KOPT-K1 (cell line): ENCODE data around the gene KLHL26.

ENCODE experiments used
- H3K27ac ChIP-seq: fragments of 200-600 bp; sonication (generic); 2 replicates; pipeline ENCODE4 v1.5.1; 2016; ENCODE audit warnings: antibody characterized with exemption, mild to moderate bottlenecking, low read depth, low read length; ENCODE audit not compliant: poor library complexity, severe bottlenecking
- H3K36me3 ChIP-seq: fragments of 200-600 bp; sonication (generic); 2 replicates; pipeline ENCODE4 v1.5.1; 2017; ENCODE audit warnings: antibody characterized with exemption, mild to moderate bottlenecking, low read length, moderate library complexity; ENCODE audit not compliant: insufficient read depth
- H3K9me3 ChIP-seq: fragments of 200-600 bp; sonication (generic); 2 replicates; pipeline ENCODE4 v1.5.1; 2017; ENCODE audit warnings: antibody characterized with exemption, low read length, mild to moderate bottlenecking; ENCODE audit not compliant: insufficient read depth, poor library complexity, severe bottlenecking

KLHL26 gene

DNA sequence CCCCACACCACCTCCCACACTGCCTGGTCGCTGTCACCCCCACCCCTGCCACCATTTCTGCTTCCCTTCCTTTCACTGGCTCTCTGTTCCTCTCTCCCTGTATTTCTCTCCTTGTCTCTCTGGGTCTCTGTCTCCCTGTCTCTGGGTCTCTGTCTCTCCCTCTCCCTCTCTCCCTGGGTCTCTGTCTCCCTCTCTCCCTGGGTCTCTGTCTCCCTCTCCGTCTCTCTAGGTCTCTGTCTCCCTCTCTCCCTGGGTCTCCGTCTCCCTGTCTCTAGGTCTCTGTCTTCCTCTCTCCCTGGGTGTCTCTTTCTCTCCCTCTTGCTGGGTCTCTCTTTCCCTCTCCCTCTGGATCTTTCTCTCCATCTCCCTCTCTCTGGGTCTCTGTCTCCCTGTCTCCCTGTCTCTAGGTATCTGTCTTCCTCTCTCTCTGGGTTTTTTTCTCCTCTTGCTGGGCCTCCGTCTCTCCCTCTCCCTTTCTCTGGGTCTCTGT, 21.6 kb downstream of the KLHL26 start:
- Histone ChIP-seq H3K9me3 (no peaks in the 10 kb centered on the region), H3K27ac (no peak overlapping the region), H3K36me3 (no peaks in the 10 kb centered on the region; the same call in 1 of the 2 replicates)

DNA sequence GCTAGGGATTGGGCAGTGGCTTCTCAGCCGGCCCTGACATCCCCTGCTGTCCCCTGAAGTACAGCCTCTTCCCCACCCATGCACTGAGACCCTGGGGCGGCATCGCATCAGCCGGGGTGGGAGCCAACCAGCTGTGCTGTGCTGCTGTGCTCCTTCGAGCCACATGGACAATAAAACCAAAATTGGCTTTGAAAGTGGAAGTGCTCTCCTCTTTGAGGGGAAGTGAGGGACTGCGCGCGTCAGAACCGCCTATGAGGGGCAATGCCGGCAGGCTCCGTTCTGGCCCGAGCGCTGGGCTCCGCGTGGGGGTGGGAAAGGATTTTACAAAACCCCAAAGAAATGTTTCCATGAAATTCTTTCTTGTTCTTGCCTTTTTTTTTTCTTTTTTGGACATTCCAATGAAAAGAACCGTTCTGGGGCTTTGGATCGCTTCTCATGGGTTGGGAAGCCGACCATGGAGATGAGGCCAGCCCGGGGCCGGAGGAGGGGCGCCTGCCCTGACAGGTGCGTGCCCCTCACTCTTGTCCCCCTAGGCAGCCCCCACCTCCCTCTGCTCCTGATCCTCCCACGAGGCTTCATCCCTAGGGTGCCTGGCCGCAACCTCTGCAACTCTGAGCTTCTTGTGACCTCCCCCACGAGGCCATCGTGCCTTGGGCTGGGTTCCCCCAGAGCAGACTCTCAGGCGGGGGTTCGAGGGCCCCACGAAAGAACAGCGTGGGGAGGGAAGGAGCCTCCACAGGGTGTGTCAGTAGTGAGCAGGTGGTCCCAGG, 22.6 kb downstream of the KLHL26 start:
- H3K36me3 ChIP-seq, result no peaks in the 10 kb centered on the region; the same call in 1 of the 2 replicates
- H3K9me3 ChIP-seq, result no peaks in the 10 kb centered on the region
- H3K27ac ChIP-seq, result no peak overlapping the region

DNA sequence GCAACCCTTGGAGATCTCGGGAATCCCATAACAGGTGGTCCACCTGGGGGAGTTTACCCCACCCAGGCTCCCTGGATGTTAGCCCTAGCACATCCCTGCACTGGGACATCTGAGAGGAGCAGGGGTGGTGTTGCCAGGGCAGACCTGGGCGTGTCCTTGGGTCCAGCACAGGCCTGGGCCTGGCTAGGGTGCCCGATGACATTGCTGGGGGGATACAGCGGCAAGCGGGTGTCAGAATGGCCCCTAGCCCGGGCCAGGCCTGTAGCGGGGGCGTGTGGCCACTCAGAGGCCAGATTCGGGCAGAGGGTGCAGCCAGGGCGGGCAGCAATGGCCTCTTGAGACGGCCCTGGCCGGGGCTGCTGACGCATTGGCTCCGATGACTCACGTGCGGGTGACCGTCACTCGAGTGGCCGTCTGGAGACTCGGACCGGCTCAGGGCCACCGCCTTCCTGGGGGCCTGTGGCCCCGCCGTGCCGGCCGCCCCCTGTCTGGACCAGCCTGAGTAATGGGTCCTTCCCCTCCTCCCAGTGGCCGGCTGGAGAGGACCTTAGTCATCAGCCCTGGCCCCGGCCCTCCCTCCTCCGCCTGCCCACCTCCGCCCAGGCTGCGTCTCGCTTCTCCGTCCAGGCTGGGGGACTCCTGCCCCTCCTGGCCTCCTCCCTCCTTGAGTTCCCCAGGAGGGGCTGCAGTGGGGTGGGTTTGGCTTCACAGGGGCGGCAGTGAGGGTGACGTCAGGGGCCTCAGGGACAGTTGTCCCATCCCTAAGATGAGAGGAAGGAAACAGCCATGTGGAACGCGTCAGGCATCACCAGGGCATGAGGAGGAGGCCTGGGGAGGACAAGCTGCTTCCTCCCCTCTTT, 23.5 kb downstream of the KLHL26 start:
- Histone ChIP-seq H3K27ac (no peak overlapping the region), H3K9me3 (no peaks in the 10 kb centered on the region), H3K36me3 (peaks cover 2% of the 10 kb centered on the region; the same call in 1 of the 2 replicates)

DNA sequence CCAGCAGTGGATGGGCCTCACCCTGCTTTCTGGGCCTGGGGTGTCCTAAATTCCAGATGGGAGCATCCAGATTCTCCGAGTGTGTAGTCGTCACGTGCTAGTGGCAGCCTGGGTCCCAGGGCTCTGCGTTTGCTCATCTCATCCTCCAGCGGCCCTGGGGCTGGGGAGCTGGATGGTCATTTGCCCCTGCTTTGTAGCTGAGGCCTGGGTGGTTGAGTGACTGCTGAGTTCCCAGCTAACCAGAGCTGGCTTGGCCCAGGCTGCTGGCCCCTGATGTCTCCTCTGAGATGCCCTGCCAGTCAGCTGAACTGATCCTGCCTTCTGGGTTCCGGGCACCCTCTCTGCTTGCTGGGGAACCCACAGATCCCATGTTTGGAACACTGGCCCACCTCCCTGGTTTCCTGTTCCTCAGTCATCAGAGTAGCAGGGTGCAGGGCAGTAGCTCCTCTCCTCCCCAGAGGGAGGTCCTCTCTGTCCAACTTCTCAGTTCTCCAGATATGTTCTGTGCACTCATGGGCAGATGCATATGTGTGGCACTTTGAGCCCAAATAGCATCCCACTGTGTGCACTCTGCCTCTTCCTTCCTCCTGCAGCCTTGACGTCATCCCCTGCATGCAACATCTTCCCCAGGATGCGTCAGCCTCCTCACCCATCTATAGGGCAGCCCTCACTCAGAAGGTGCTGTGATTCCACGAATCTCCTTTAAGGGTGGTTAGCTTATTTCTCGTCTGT, 24.3 kb downstream of the KLHL26 start:
- H3K27ac ChIP-seq, result no peak overlapping the region
- H3K9me3 ChIP-seq, result no peaks in the 10 kb centered on the region
- peaks cover 7% of the 10 kb centered on the region; the same call in 1 of the 2 replicates for H3K36me3 ChIP-seq

DNA sequence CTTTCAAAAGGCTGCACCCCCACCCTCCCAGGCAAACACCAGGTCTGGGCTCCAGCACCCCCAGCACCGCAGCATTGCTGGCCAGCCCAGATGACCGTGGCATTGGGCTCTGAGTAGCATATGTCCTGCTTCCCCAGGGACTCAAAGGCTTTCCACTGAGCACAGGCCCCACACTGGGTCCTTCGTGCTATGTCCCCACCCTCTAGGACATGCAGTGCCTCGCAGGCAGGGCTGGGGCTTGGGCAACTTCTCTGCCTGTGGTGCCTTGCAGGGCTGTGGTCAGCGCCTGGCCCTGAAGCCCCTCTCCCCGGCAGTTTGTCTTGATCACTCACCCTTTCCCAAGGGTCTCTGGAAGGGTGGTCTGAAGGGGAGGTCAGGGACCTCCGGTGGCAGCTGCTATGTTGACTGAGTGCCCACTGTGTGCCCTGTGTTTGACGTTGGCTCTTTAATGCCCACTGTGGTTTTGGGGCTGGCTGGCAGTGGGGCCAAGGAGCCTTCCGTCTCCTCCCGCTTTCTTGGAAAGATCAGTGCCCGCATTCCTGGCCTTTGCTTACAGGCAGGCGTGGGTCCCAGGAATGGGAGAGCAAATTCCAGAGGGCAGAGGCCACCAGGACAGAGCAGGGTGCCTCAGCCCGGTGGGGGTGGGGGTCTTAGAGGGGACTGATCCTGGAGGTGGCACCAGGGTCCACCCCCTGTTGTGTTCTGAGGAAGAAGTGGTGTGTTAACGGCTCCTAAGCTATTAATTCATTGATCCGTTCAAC, 26.3 kb downstream of the KLHL26 start:
- Histone ChIP-seq H3K9me3 (no peaks in the 10 kb centered on the region), H3K36me3 (peaks cover 20% of the 10 kb centered on the region; the same call in 1 of the 2 replicates), H3K27ac (no peak overlapping the region)

DNA sequence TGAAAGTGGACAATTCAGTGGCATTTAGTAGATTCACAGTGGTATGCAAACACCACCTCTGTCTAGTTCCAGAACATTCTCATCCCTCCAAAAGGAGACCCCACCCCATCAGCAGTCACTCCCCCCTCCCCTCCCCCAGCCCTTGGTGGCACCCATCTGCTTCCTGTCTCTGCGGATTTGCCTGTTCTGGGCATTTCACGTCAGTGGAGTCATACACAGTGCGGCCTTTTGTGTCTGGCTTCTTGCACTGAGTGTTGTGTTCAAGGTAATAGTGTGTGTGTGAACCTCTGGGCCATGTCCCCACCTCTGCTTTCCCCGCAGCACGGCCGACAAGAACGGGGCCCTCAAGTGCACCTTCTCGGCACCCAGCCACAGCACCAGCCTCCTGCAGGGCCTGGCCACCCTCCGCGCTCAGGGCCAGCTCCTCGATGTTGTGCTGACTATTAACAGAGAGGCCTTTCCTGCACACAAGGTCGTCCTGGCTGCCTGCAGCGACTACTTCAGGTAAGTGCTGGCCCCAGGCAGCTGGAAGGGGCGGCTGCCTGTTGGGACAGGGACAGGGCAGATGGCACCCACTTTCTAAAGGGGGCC, 27.2 kb downstream of the KLHL26 start:
- peaks cover 29% of the 10 kb centered on the region; the same call in 1 of the 2 replicates for H3K36me3 ChIP-seq
- no peaks in the 10 kb centered on the region for H3K9me3 ChIP-seq
- H3K27ac ChIP-seq, result no peak overlapping the region

DNA sequence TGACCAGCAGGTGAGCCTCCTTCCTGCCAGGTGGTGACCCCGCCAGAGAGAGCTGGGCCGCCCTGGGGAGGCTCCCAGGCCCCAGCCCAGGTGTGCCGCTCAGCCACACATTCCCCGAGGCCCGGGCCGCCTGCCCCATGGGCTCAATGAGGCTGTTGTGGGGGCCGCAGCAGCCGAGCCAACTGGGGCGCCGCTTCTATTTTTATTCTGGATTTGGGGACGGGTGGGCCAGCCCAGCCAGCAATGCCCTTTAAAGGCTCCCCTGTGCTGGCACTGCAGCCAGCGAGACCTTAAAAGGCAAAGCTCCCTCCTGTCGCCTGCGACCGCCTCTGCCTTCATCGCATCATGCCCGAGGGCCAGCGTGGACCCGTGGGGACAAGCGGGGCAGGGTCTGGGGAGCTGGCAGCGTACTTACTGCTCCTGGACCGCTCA, 29.0 kb downstream of the KLHL26 start:
- no peaks in the 10 kb centered on the region for H3K9me3 ChIP-seq
- peaks cover 46% of the 10 kb centered on the region; the same call in 1 of the 2 replicates for H3K36me3 ChIP-seq
- H3K27ac ChIP-seq, result no peak overlapping the region

DNA sequence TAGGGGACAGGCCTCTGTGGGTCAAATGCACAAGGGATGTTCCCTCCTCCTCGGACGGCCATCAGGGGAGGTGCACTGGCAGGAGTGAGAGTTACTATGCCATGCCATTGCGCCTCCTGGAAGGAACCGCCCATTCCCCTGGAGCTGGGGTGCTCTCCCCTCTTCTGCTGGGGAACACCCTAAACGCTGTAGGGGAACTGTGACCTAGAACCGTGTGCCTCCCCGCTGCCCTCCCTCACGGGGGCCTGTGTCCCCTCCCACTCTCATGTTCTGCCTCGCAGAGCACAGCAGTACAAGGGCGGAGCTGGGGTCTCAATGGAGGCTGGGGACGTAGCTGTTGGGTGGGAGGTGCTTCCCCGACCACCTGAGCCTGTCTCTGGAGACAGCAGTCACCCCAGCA, 29.5 kb downstream of the KLHL26 start:
- H3K27ac ChIP-seq, result no peak overlapping the region
- H3K36me3 ChIP-seq, result peaks cover 52% of the 10 kb centered on the region; the same call in 1 of the 2 replicates
- no peaks in the 10 kb centered on the region for H3K9me3 ChIP-seq

DNA sequence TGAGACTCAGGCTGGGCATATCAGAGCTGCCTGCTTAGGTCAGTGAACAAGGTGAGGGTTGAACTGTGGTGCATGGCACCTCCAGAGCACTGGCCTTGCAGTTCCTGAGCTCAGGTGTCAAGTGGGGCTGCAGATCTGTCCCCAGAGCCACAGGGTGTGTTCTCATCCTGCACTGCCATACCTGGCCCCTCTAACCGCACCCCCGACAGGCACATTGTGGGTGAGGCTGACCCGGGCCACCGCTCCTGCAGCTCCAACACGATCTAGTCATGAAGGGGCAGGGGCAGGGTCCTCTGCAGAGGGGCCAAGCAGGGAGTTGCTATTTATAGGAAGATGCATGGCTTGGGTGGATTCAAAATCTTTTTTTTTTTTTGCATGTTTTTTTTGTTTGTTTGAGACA, 30.0 kb downstream of the KLHL26 start:
- H3K36me3 ChIP-seq, result peaks cover 52% of the 10 kb centered on the region; the same call in 1 of the 2 replicates
- no peaks in the 10 kb centered on the region for H3K9me3 ChIP-seq
- H3K27ac ChIP-seq, result no peak overlapping the region

DNA sequence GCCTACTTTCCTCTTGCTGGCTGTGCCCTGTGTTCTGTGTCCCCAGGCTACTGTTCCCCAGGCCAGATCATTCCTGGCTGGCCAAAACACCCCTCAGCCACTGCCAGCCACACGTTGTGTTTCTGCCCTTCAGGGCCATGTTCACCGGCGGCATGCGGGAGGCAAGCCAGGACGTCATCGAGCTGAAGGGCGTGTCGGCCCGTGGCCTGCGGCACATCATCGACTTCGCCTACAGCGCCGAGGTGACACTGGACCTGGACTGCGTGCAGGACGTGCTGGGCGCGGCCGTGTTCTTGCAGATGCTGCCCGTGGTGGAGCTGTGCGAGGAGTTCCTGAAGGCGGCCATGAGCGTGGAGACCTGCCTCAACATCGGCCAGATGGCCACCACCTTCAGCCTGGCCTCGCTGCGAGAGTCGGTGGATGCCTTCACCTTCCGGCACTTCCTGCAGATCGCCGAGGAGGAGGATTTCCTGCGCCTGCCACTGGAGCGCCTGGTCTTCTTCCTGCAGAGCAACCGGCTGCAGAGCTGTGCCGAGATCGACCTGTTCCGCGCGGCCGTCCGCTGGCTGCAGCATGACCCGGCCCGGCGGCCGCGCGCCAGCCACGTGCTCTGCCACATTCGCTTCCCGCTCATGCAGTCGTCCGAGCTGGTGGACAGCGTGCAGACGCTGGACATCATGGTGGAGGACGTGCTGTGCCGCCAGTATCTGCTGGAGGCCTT, 30.9 kb downstream of the KLHL26 start:
- Histone ChIP-seq H3K9me3 (no peaks in the 10 kb centered on the region), H3K27ac (no peak overlapping the region), H3K36me3 (peaks cover 52% of the 10 kb centered on the region; the same call in 1 of the 2 replicates)

DNA sequence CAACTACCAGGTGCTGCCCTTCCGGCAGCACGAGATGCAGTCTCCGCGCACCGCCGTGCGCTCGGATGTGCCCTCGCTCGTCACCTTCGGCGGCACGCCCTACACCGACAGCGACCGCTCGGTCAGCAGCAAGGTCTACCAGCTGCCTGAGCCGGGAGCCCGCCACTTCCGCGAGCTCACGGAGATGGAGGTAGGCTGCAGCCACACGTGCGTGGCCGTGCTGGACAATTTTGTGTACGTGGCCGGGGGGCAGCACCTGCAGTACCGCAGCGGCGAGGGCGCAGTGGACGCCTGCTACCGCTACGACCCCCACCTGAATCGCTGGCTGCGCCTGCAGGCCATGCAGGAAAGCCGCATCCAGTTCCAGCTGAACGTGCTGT, 31.4 kb downstream of the KLHL26 start:
- Histone ChIP-seq H3K9me3 (no peaks in the 10 kb centered on the region), H3K36me3 (peaks cover 52% of the 10 kb centered on the region; the same call in 1 of the 2 replicates), H3K27ac (no peak overlapping the region)

DNA sequence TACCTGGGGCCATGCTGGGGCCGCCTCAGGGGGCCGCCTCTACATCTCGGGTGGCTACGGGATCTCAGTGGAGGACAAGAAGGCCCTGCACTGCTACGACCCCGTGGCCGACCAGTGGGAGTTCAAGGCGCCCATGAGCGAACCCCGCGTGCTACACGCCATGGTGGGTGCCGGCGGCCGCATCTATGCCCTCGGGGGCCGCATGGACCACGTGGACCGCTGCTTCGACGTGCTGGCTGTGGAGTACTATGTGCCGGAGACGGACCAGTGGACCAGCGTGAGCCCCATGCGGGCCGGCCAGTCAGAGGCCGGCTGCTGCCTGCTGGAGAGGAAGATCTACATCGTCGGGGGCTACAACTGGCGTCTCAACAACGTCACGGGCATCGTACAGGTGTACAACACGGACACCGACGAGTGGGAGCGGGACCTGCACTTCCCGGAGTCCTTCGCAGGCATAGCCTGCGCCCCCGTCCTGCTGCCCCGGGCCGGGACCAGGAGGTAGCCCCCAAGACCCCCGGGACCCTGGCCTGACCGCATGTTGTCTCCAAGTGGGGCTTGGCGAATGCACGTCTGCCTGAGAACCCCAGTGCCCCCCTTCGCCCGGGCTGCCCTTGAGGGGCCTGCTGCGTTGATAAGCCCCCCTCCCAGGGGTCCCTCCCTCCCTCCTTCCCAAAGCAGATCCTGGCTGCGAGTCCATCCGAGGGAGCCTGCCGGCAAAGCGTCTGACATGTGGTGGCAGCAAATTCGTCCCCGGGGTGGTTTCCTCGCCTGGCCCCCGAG, 32.1 kb downstream of the KLHL26 start:
- no peaks in the 10 kb centered on the region for H3K9me3 ChIP-seq
- H3K36me3 ChIP-seq, result peaks cover 52% of the 10 kb centered on the region; the same call in 1 of the 2 replicates
- H3K27ac ChIP-seq, result no peak overlapping the region

DNA sequence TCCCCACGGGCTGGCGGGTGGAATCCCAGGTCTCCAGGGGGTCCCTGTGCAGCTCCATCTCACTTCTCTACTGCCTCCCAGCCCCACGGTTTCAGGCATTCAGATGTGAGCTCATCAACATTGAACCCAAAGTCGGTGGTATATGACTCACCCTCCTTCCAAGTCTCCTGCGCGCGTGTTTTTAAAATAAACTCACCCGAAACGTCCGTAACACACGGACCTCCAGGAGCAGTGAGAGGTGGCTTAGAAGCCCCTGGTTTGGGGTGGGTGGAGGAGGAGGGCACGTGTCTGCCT, 32.6 kb downstream of the KLHL26 start:
- no peaks in the 10 kb centered on the region for H3K9me3 ChIP-seq
- peaks cover 52% of the 10 kb centered on the region; the same call in 1 of the 2 replicates for H3K36me3 ChIP-seq
- no peak overlapping the region for H3K27ac ChIP-seq
